DMS153 treated with DMSO at 0.1 percent for 48 hours (cell line): ENCODE results near the gene PRRX2.

Source experiments
- DNase-seq: peaks from one replicate; lab custom pipeline; 2025; ENCODE audit not compliant: unreplicated experiment; lab: John Stamatoyannopoulos, UW

Gene PRRX2

GRCh38 chr9:129676975-129677374 is 11.5 kb downstream of the PRRX2 start:
- no peak for DNase-seq

GRCh38 chr9:129677456-129677855 is 12.0 kb downstream of the PRRX2 start:
- DNase-seq, result no peak

- DNase-seq, result no peak
These were observed 13.4 kb downstream of the PRRX2 start for GRCh38 chr9:129678844-129679243.

GRCh38 chr9:129679537-129679936 is 14.1 kb downstream of the PRRX2 start:
- no peak for DNase-seq

GRCh38 chr9:129681924-129682323 is 16.5 kb downstream of the PRRX2 start:
- DNase-seq, result no peak

- no peak for DNase-seq
These were observed 16.9 kb downstream of the PRRX2 start for GRCh38 chr9:129682381-129682780.

- no peak for DNase-seq
These were observed 19.9 kb downstream of the PRRX2 start for GRCh38 chr9:129685220-129685932.

- no peak for DNase-seq
These were observed 20.4 kb downstream of the PRRX2 start for GRCh38 chr9:129685933-129686259.

- DNase-seq, result no peak
These were observed 21.3 kb downstream of the PRRX2 start for GRCh38 chr9:129686736-129687135.

- DNase-seq, result no peak
These were observed 21.9 kb downstream of the PRRX2 start for GRCh38 chr9:129687391-129687790.

- DNase-seq, result no peak
These were observed 23.0 kb downstream of the PRRX2 start for GRCh38 chr9:129688285-129689043.

GRCh38 chr9:129692534-129692933 is 27.1 kb downstream of the PRRX2 start:
- DNase-seq, result no peak

GRCh38 chr9:129693741-129694140 is 28.3 kb downstream of the PRRX2 start:
- no peak for DNase-seq

- DNase-seq, result no peak
These were observed 28.8 kb downstream of the PRRX2 start for GRCh38 chr9:129694243-129694646.

GRCh38 chr9:129695870-129696269 is 30.4 kb downstream of the PRRX2 start:
- DNase-seq, result no peak

GRCh38 chr9:129696944-129697655 is 31.7 kb downstream of the PRRX2 start:
- DNase-seq, result no peak

- DNase-seq, result no peak
These were observed 32.3 kb downstream of the PRRX2 start for GRCh38 chr9:129697656-129698253.

- DNase-seq, result no peak
These were observed 32.9 kb downstream of the PRRX2 start for GRCh38 chr9:129698254-129698757.

- DNase-seq, result no peak
These were observed 35.6 kb downstream of the PRRX2 start for GRCh38 chr9:129701054-129701453.

- DNase-seq, result no peak
These were observed 36.1 kb downstream of the PRRX2 start for GRCh38 chr9:129701549-129701948.
